Esophagus muscularis mucosa (tissue), 4 donors: ENCODE data around the gene MAVS. TPM values are rescaled to one million over a fixed set of nuclear protein-coding genes. Genes with fewer than 3 reads are reported as not detected.

Source experiments
- DNase-seq: peaks from one replicate; pipeline ENCODE4 v3.0.0-alpha.2; 2017; ENCODE audit errors: extremely low spot score
- H3K27ac ChIP-seq, 4 donors: fragments of 200-600 bp; sonication (generic); replicated peaks in 1 of 4; 1 replicate in 3 of 4; 2 replicates in 1 of 4; pipeline ENCODE4 v1.5.1; 2016 to 2019; ENCODE audit warnings: mild to moderate bottlenecking in 1 of 4
- H3K27me3 ChIP-seq, 4 donors: fragments of 200-600 bp; sonication (generic); one replicate each; pipeline versions ENCODE4 v1.5.1 to v1.6.0; 2016 to 2019
- H3K36me3 ChIP-seq, 4 donors: fragments of 200-600 bp; sonication (generic); one replicate each; pipeline ENCODE4 v1.5.1; 2016 to 2019
- H3K4me1 ChIP-seq, 4 donors: fragments of 200-600 bp; sonication (generic); one replicate each; pipeline ENCODE4 v1.5.1; 2016 to 2019
- H3K4me3 ChIP-seq, 4 donors: fragments of 200-600 bp; sonication (generic); 1 replicate in 2 of 4; 2 replicates in 2 of 4; pipeline ENCODE4 v1.5.1; 2016 to 2019; ENCODE audit warnings: mild to moderate bottlenecking in 4 of 4, moderate library complexity in 1 of 4
- H3K9me3 ChIP-seq, 4 donors: fragments of 200-600 bp; sonication (generic); 1 replicate in 3 of 4; 2 replicates in 1 of 4; pipeline ENCODE4 v1.5.1; 2016 to 2019
- CTCF ChIP-seq, 3 experiments: fragments of 200-600 bp in 2 of 3; fragments of 450-650 bp in 1 of 3; sonication (generic) in 2 of 3; IDR thresholded peaks; one replicate each; pipeline ENCODE4 v1.5.1; 2017 to 2019; ENCODE audit warnings: antibody characterized with exemption in 3 of 3, mild to moderate bottlenecking in 2 of 3, moderate library complexity in 1 of 3
- EP300 ChIP-seq: sonication (generic); formaldehyde crosslinking; IDR thresholded peaks from one replicate; pipeline ENCODE4 v1.6.1; 2017; ENCODE audit warnings: antibody characterized with exemption
- POLR2A ChIP-seq: fragments of 450-650 bp; IDR thresholded peaks from one replicate; pipeline ENCODE4 v1.6.1; 2017; ENCODE audit warnings: antibody characterized with exemption, moderate library complexity, mild to moderate bottlenecking, low read depth
- POLR2AphosphoS5 ChIP-seq, 2 donors: sonication (generic); formaldehyde crosslinking; IDR thresholded peaks; one replicate each; pipeline ENCODE4 v1.6.1; 2017; ENCODE audit warnings: antibody characterized with exemption in 2 of 2
- WGBS: methylation state at CpG from one replicate; pipeline ENCODE4 v1.1.5; 2018; 5-methylcytosine and 5-hydroxymethylcytosine counted together
- intact Hi-C: fragments of 100-400 bp; cut with DNase I; formaldehyde crosslinking; loops from one replicate; pipeline ENCODE4 v1.15.1; 2023
- total RNA-seq, 4 donors: library from RNA; depleted of rRNA; stranded (reverse); fragments of >200 nt; gene quantifications; one replicate each; pipeline versions ENCODE4 v1.1.0 to v1.2.1, GENCODE V29; 2016

MAVS gene
- total RNA-seq, 4 donors from 2014 or later, result 34.6 to 56.1 (median 42.8) TPM

DNA sequence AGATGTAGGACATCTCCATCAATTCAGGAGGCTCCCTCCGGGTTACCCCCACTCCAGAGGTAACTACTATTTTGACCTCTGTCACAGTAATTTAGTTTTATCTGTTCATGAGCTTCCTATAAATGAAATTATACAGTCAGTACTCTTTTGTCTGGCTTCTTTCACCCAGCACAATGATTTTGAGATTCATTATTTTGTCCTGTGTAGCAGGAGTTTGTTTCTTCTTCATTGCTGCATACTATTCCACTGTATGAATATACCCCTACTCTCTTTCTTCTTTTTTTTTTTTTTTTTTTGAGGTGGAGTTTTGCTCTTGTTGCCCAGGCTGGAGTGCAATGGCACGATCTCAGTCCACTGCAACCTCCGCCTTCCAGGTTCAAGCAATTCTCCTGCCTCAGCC, 38.1 kb upstream of the MAVS start:
- peak overlapping the region; percentile 89 to 97 (median 94) for H3K27ac ChIP-seq
- H3K36me3 ChIP-seq, result peaks cover 13 to 25% (median 21%) of the 10 kb centered on the region in 4 donors
- intact Hi-C loops, result no loop called here
- TF ChIP-seq EP300, result no peak
- no peak for TF ChIP-seq POLR2AphosphoS5 (IDR thresholded peaks at IDR 0.05)
- no peak for TF ChIP-seq POLR2A
- no peak for TF ChIP-seq CTCF (IDR thresholded peaks at IDR 0.05)
- peaks cover 64 to 93% (median 85%) of the 10 kb centered on the region in 4 donors for H3K4me1 ChIP-seq
- 84% methylated on average over 3 of the region's 3 CpGs for WGBS
- H3K4me3 ChIP-seq, result peak overlapping the region; percentile 11 to 48 (median 32)
- DNase-seq, result no peak
- H3K27me3 ChIP-seq, result no peaks in the 10 kb centered on the region
- peaks cover 0 to 5% (median 0%) of the 10 kb centered on the region in 4 donors for H3K9me3 ChIP-seq

DNA sequence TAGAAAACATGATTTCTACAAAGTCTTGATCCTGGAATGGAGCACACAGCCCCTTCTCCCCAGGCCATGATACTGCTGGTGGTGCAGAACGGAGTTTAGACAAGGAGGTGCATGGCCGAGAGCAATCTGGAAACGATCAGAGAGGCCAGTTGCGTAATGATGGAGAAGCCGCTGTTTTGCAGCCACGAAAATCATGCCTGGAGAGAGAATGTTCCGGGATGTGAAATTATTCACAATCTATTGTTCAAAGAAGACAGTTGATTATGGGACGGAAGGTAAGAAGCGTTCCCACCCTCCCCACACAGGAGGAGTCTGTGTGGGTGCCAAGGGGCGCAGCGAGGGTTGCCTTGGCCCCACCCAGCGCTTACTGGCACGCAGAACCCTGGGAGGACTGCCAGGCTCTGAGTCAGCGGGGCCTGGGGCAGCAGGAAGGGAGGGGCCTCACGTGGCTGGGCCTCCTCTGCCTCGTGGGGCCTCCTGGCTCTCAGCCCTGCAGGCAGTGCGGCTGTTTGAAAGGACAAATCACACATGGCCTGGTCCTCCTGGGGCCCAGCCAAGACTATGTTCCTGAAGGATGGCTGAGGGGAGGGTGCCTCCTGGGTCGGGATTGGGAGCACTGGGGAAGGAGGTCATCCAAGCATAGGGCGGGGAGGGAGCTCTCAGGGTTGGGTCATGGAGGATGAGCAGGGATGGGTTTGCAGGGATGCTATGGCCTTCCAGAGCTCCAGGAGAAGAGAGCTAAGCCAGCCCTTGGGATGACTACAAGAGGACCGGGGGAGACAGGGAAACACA, 35.0 kb upstream of the MAVS start:
- Histone ChIP-seq H3K9me3 (no peaks in the 10 kb centered on the region), H3K4me1 (peaks cover 49 to 74% (median 62%) of the 10 kb centered on the region in 4 donors), H3K27me3 (no peaks in the 10 kb centered on the region), H3K36me3 (no peaks in the 10 kb centered on the region), H3K4me3 (peak overlapping the region; percentile 44 to 56 (median 53)), H3K27ac (peak overlapping the region; percentile 89 to 96 (median 92))
- TF ChIP-seq CTCF (IDR thresholded peaks at IDR 0.05), result peak in 1 of 3 experiments; percentile 3
- peak; percentile 57 for TF ChIP-seq POLR2A
- peak; percentile 87 for TF ChIP-seq EP300
- TF ChIP-seq POLR2AphosphoS5 (IDR thresholded peaks at IDR 0.05), result peak; percentile 99
- peak; percentile 99 for DNase-seq
- intact Hi-C loops, result no loop called here
- under 1% methylated on average over 16 of the region's 20 CpGs for WGBS

DNA sequence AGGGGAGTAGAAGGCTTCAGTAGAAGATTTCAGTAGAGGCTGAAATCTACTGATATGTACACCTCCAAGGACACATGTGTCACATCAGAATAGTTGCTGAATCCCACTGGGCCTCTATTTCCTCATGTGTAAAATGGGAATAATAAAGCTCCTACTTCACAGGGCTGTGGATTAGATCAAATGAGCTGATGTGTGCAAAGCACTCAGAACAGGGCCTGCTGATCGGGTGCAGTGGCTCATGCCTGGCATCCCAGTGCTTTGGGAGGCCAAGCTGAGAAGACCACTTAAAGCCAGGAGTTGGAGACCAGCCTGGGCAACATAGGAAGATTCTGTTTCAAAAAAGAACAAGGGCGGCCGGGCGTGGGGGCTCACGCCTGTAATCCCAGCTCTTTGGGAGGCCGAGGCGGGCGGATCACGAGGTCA, 34.4 kb upstream of the MAVS start:
- intact Hi-C loops, result no loop called here
- no peaks in the 10 kb centered on the region for H3K9me3 ChIP-seq
- H3K36me3 ChIP-seq, result no peaks in the 10 kb centered on the region
- H3K27me3 ChIP-seq, result no peaks in the 10 kb centered on the region
- no peak overlapping the region for H3K4me3 ChIP-seq
- H3K4me1 ChIP-seq, result peaks cover 42 to 68% (median 56%) of the 10 kb centered on the region in 4 donors
- WGBS, result 92% methylated on average over 9 of the region's 9 CpGs
- DNase-seq, result no peak
- TF ChIP-seq POLR2AphosphoS5 (IDR thresholded peaks at IDR 0.05), result no peak
- TF ChIP-seq POLR2A, result no peak
- no peak for TF ChIP-seq EP300
- no peak for TF ChIP-seq CTCF (IDR thresholded peaks at IDR 0.05)
- peak overlapping the region; percentile 89 to 96 (median 92) for H3K27ac ChIP-seq

DNA sequence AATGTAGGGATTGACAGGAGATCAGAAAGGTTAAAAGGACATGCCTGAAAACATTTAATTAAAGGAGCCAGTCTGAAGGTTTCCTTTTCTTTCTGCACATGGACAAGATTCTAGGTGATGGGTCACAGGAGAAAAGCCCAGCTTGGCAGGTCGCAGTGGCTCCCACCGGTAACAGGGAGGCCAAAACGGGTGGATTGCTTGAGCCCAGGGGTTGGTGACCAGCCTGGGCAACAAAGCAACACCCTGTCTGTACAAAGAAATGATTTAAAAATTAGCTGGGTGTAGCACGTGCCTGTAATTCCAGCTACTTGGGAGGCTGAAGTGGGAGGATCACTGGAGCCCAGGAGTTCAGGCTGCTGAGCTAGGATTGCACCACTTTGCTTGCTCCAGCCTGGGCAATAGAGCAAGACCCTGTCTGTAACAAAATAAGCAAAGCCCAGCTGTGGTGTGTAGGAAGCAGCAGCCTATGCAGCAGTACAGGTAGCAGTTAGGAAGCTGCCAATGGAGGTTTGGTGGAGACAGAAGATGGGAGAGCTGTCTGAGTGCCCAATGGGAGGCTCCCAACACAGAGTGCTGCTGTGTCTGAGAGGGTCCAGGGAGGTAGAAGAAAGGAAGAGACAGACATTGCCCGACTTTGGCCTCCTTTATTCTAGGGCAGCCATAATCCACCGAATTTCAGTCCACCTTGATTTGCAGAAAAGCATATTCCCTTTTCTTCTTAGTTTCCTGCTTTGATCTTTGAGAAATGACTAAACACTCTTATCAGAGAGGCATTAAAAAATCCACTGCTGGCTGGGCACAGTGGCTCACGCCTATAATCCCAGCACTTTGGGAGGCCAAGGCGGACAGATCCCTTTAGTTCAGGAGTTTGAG, 33.4 kb upstream of the MAVS start:
- TF ChIP-seq CTCF (IDR thresholded peaks at IDR 0.05), result no peak
- no peak for TF ChIP-seq POLR2A
- TF ChIP-seq EP300, result no peak
- TF ChIP-seq POLR2AphosphoS5 (IDR thresholded peaks at IDR 0.05), result no peak
- 66% methylated on average over 8 of the region's 8 CpGs for WGBS
- H3K4me3 ChIP-seq, result no peak overlapping the region
- H3K36me3 ChIP-seq, result no peaks in the 10 kb centered on the region
- intact Hi-C loops, result no loop called here
- no peak for DNase-seq
- H3K27me3 ChIP-seq, result no peaks in the 10 kb centered on the region
- peaks cover 40 to 68% (median 50%) of the 10 kb centered on the region in 4 donors for H3K4me1 ChIP-seq
- H3K27ac ChIP-seq, result peak overlapping the region; percentile 89 to 96 (median 92)
- H3K9me3 ChIP-seq, result no peaks in the 10 kb centered on the region
